Ureter (tissue), 1 donor: Measurements from ENCODE around the gene RFX2. TPM values are rescaled to one million over a fixed set of nuclear protein-coding genes. Genes with fewer than 3 reads are reported as not detected.
"Not testable (repeated sequence)": the region's sequence is repeated elsewhere in the genome, so short reads cannot be mapped to it uniquely, and the experiment has no call there.

ENCODE experiments used
- DNase-seq: peaks from one replicate; pipeline ENCODE4 v3.0.0-alpha.2; 2020; ENCODE audit warnings: low spot score
- total RNA-seq: library from RNA; stranded (reverse); gene quantifications from one replicate; pipeline ENCODE4 v1.2.4, GENCODE V29; 2023
- donor health status: DM: yes; HTN: yes; CAD: no.

Gene RFX2
- total RNA-seq, 1 donor from 2014 or later: 30.3 TPM

DNA sequence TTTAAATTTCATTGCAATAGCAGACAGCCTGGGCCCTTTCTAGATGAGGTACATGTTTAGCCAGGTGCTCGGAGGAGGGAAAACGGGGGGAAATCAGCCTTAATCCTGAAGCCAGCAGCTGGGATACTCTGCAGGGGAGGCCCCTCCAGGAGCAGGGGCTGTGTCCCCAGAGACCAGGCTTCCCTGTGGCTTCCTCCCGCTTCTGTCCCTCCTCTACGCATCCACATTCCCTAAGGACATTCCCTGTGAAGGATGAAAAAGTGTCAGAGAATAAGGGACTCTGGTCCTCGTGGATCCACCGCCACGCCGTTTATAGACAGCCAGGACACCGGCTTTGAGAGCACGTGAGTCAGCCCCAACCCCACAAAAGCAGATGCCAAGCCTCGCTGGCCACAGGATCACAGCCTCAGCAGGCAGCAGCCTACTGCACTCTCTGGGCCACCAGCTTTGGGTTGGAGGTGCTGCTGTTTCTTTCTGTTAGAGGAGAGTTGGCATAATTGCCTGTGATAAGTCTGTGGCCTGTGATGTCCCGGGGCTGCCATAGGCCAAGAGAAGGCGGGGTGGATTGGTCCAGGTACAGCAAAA, 95.7 kb downstream of the RFX2 start:
- DNase-seq: no peak

DNA sequence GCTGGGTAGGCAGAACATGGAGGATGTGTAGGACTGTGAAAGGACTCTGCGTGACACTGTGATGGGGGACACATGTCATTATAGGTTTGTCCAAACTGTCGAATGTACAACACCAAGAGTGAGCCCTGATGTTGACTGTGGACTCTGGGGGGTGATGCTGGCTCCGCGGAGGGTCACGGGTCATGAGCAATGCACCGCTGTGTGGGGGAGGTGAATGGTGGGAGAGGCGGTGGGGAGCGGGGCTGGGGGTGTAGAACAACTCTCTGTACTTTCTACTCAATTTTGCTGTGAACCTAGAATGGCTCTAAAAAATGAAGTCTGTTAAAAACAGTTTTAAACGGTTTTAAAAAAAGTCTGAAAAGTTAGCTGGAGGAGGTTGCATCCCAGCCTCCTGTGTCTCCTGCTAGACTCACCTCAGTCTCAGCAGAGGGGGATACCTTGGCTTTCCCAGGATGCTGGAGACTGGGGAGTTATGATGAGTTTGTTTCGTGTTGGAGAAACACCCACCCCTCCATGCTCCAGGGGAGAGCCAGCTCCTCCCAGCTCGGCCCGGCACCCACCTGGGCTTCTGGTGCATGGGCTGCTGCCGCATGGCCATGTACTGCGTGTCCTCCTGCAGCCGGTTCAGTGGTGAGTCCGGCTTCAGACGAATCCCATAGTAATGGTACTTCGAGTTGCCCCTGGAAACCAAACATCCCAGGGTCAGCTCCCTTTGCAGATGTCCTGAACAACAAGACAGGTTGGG, 97.7 kb downstream of the RFX2 start:
- no peak for DNase-seq

DNA sequence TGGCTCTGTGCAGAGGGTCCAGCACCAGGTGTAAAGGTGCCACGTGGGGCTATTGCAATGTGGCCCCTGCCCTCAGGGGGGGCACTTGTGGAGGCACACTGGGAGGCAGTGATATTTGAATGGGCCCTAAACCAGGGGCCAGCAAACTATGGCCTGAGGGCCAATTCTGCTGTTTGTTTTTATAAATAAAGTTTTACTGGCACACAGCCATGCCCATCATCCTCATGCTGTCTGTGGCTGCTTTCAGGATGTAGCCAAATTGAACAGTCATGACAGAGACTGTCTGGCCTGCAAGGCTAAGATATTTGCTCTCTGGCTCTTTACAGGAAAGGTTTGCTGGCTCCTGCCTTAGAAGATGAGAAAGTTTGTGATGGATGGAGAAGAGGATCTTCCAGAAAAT, 98.5 kb downstream of the RFX2 start:
- DNase-seq: no peak

- DNase-seq: no peak
Measured at GRCh38 chr19:6011206-6011605, 99.1 kb downstream of the RFX2 start.

GRCh38 chr19:6010107-6010506, 100.2 kb downstream of the RFX2 start:
- no peak for DNase-seq

- no peak for DNase-seq
Measured at GRCh38 chr19:6007866-6008265, 102.4 kb downstream of the RFX2 start.

- DNase-seq: no peak
Measured at GRCh38 chr19:6006896-6007295, 103.4 kb downstream of the RFX2 start.

- not testable (repeated sequence) for DNase-seq
Measured at GRCh38 chr19:6006070-6006446, 104.2 kb downstream of the RFX2 start.

- DNase-seq: no peak
Measured at GRCh38 chr19:6005321-6006069, 104.8 kb downstream of the RFX2 start.

GRCh38 chr19:6003976-6004375, 106.3 kb downstream of the RFX2 start:
- DNase-seq: no peak

- no peak for DNase-seq
Measured at GRCh38 chr19:6002591-6002990, 107.7 kb downstream of the RFX2 start.

DNA sequence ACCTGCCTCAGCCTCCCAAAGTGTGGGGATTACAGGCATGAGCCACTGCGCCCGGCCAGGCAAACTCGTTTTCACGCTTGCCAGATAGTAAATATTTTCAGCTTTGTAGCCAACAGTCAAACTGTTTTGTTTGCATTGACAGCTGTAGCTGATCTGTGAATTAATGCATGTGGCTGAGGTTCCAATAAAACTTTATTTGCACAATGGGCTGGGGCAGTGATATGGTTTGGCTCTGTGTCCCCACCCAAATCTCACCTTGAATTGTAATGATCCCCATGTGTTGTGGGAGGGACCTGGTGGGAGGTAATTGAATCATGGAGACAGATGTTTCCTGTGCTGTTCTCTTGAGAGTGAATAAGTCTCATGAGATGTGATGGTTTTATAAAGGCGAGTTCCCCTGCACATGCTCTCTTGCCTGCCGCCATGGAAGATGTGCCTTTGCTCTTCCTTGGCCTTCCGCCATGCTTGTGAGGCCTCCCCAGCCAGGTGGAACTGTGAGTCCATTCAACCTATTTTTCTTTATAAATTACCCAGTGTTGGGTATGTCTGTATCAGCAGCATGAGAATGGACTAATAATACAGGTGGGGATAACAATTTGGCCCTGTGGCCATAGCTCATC, 110.0 kb downstream of the RFX2 start:
- DNase-seq: no peak

- no peak for DNase-seq
Measured at GRCh38 chr19:5999693-6000092, 110.6 kb downstream of the RFX2 start.

- no peak for DNase-seq
Measured at GRCh38 chr19:5997371-5997770, 112.9 kb downstream of the RFX2 start.

- DNase-seq: no peak
Measured at GRCh38 chr19:5996623-5997320, 113.5 kb downstream of the RFX2 start.

GRCh38 chr19:5996102-5996501, 114.2 kb downstream of the RFX2 start:
- no peak for DNase-seq

GRCh38 chr19:5995606-5996005, 114.7 kb downstream of the RFX2 start:
- no peak for DNase-seq

DNA sequence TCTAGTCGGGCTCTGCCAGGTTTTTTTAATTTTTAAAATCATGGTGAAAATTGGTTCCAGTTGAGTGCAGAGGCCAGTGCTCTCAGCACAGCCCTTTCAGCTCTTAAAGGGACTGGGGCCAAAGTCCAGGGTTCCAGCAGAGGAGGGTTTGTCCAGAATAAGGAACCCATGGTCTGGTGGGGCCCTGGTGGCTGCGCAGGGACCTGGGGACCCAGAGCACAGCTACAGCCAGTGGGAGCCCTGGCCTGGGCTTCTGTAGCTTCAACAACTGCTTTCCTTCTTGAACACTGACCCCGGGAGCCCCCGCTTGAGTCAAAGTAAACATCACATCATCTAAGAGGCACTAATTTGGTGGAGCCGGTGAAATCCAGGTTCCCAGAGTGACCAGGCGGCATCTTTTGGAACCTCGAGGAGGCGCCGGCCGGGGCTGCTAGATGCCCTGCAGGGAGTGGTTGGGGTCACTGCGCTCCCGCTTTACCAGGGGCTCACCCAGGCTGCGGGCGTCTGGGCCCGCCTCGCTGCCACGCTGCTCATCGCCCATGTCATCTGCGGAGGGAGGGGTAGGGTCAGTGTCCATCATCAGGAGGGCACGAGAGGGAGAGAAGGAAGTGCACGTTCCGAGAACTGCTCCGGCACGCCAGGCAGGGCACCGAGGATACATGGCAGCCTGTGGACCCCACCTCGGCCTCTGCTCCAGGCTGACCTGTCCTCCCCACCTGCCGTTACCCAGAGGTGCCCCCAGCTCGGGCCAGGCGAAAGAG, 115.7 kb downstream of the RFX2 start:
- DNase-seq: no peak

GRCh38 chr19:5993648-5994358, 116.5 kb downstream of the RFX2 start:
- DNase-seq: no peak

DNA sequence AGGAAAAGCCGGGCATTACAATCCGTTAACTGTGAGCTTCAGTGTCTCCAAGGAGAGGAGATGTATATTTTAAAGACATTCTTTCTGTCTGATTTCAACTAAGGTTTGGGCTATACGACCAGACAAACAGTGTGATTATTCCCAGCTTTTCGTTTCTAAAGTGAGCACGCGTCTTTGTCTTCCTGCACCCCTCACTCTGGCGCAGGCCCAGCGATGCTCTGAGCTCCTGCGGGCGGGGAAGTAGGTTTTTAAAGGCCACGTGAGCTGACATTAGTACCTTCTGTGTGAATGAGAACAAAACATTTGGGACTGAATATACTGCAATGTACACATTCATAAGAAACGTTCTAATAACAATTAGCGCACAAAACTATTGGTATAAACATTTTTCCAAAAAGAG, 117.1 kb downstream of the RFX2 start:
- no peak for DNase-seq

DNA sequence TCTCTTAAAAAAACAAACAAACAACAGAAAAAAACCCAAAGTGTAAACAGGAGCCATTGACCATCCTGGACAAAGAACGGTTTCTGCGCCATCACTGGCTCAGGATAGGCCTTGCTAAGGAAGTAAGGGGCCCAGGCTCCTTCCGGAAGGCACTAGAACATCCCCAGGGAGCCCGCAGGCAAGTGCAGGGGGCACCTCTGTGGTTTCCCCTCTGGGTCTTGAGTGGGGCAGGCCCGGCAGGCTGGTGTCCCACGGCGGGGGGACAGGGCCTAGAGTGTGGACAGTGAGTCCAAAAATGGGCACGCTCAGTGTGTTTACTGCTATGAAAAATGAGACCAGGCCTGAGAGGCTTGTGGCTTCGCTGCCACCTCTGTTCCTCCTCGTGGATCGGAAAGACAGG, 117.5 kb downstream of the RFX2 start:
- DNase-seq: no peak
